HG02885 (cell line): Measurements from ENCODE around the gene UAP1.

Source experiments
- ATAC-seq: cut with Tn5 transposase; IDR thresholded peaks from one replicate; pipeline ENCODE4 v1.9.1; 2021; ENCODE audit warnings: mild to moderate bottlenecking; ENCODE audit not compliant: unreplicated experiment, poor library complexity

Gene UAP1

DNA sequence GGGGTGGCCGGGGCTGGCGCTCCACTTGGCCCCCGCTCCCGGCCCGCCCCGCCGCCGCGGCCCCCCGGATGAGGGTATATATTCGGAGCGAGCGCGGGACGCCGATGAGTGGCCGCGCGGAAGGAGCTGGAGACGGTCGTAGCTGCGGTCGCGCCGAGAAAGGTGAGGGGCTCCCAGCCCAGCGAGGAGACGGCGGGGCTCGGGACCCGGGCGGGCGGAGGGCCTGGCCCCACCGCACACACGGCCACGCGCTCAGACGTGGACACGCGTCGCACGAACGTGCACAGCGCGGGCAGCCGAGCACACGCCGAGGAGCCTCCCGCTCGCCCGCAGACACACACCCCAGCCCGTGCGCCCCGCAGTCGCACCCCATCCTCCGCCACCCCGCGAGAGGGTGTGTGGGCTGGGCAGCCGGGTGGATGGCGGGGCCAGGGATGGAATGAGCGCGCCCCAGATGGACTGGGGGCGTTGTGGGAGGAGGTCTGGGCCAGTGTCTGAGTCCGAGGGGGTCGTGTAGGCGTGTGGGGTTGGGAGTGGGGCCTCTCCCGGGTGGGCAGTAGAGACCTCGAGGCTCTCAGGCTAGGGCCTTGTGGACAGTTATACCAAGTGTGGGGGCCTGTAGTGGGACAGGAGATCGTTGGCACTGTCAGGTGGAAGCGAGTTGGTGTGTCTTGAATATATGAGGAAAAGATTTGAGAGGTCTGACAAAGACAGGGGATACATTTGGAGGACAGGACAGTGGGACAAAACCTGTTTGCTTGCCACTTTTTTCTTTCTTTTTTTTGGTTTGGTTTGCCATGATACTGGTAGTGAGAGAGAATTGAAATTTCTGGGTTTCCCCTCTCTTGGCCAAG lies at the start of gene UAP1:
Gene UAP1, plus strand, starts transcription at position 107 of the 854 bp plus-strand sequence. CDS start 4,347 bp downstream, outside the sequence.
- ATAC-seq: peak; percentile 39

GRCh38 chr1:162527314-162527713 lies 34.2 kb upstream of the UAP1 start:
- no peak for ATAC-seq

GRCh38 chr1:162530307-162530987 lies 31.1 kb upstream of the UAP1 start:
- peak; percentile 95 for ATAC-seq

GRCh38 chr1:162530988-162531319 lies 30.6 kb upstream of the UAP1 start:
- no peak for ATAC-seq

DNA sequence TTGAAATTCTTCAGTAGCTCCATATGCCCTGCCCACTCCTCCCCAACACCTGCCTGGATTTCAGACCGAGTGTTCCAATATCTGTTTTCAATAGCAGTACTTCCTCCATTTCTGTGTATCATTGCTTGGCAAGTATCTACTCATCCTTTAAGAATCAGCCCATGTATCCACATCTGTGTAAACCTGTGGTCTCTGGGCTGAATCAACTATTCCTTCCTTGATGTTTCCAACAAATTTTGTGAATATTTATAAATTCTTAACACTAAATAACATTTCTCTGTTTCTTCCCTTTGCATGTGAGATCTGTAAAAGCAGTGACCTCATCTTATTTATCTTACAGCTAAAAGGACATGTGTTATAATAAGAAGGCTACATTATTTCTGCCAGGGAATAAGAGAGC lies 26.0 kb upstream of the UAP1 start:
- ATAC-seq: no peak

DNA sequence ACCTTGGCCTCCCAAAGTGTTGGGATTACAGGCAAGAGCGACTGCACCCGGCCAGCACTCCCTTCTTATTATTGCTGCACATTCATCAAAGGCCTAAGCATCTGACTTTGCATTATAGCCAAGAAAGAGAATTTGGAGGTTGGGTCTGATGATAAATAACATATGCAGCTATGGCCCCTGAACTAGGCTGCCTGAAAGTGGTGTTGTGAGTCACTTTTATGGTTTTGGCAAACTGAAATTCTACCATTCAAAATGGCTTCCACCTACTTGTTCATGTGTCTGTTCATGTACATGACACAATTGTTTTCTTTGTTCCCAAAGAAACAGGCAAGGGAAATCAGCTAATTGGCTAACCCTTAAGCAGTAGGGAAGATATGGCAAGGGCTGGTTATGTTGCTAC lies 25.0 kb upstream of the UAP1 start:
- ATAC-seq: no peak

GRCh38 chr1:162537216-162537615 lies 24.3 kb upstream of the UAP1 start:
- ATAC-seq: no peak

DNA sequence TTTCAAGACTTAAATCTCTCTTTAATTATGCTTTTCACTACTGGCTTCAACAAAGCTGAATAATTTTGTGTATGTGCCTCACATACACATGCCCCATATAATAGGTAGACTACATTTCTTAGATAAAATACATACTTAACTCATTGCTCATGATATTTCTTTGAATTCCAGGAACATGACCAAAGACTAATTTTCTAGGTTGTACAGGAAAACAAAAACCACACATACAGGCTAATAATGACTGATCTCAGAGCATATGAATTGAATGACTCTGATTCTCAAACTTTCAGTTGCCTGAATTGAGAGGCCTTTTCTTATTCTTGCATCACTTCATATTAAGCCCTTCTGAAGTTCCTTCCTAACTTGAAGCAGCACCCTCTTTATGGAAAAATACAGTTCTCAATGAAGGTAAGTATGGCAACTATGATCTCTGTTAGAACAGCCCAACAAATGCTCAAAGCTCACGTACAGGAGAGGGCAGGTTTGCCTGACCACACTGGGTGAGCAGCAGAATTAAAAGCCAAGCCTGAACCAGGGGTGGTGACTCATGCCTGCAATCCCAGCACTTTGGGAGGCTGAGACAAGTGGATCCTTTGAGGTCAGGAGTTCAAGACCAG lies 22.6 kb upstream of the UAP1 start:
- ATAC-seq: no peak

DNA sequence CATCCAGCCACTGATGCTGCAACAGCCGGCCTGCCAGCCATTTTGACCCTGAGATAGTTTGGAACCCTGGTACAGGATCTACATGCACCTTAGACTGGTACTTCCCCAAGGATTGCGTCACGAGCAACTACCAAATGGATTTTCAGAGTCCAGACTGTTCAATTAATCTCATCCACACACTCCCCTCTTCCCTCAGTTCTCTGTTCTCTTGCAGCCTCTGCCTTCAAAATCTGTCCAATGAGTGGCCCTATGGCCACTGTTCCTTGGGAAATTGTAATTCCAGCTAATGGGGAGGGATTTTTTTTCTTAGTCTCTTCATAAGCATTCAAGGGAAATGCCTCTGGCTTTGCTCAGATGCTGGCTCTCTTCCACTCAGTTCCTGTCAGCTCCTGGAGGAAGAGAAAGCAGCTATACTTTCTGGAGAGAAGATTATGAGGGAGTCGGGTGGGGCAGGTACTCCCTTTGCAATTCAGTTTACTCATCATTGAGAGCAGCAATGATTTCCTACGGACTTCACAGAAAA lies 19.8 kb upstream of the UAP1 start:
- no peak for ATAC-seq

DNA sequence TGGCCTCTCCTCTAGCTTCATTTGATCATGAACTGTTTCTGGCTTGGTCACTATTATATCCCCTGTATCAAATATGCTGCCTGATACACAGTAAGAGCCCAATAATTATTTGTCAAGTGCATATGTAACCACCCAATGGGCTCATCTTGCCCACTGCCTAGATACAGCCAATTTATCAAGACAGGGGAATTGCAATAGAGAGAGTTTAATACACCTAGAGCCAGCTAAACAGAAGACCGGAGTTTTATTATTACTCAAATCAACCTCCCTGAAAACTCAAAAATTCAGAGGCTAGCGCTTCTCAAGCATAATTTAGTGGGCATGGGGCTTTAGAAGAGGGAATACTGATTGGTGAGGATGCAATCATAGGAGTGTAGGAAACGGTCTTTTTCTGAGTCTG lies 18.3 kb upstream of the UAP1 start:
- ATAC-seq: no peak

DNA sequence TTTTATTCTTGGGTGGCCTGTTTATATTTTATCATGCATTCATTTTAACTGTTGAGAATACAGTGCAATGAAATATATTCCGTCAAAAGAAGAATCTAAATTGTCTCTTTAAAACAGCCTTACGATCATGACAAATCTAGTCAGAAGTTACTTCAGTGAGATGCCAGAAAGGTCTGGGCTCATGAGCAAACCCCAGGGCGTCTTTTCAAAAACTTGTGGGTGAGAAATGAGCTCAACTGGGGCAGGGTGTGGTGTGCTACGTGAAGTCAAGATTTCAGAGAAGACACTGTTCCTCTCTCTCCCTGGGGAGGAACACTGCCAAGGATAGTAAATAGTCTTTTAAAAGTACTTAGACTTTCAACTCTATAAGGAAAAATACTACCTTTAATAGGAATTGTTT lies 13.4 kb upstream of the UAP1 start:
- no peak for ATAC-seq

- no peak for ATAC-seq
Observed at GRCh38 chr1:162549001-162549400, 12.5 kb upstream of the UAP1 start.

GRCh38 chr1:162550925-162551324 lies 10.6 kb upstream of the UAP1 start:
- ATAC-seq: no peak

DNA sequence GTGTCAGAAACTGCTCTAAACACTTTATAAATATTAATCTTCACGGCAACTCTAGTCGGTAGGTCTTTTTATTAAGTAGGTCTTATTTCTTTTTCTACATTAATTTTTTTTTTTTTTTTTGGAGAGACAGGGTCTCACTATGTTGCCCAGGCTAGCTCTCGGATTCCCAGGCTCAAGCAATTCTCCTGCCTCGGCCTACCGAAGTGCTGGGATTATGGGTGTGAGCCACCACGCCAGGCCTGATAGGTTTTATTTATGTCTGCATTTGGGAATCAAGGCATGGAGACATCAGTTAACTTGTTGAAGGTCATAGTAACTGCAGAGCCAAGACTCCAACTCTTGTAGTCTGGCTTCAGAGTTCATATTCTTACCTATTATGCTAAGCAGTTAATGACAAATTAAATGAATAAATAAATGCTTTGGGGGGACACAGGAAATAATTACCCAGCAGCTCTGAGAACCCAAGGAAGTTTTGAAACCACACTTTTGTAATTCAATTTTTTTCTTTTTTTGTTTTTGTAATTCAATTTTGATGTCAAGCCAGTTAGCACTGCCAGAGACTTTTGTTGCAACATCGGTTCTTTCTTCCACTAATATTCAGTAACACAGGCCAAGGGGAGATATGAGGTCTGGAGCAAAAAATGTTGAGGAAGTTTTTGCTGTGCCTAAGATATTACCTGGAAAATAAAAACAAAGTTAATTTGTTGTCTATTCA lies 9.4 kb upstream of the UAP1 start:
- no peak for ATAC-seq

DNA sequence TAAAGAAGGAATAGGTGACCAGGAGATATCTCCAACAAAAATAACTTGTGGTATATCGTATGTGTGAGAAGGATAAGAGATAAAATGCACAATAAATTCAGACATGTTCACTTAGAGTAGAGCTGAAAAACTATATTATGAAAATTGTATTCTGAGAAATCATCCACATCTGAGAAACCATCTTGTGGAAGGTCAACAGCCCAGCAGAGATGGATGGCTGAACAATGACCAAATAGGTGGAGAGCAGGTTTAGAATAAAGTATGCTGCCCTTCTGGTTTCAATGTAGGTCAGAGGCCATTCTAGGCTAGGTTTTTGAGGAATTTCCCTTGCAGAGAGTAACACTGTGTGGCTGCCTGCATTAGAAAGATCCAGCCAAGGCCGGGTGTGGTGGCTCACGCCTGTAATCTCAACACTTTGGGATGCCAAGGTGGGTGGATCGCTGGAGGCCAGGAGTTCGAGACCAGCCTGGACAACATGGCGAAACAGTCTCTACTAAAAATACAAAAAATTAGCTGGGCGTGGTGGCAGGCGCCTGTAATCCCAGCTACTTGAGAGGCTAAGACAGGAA lies 8.8 kb upstream of the UAP1 start:
- ATAC-seq: no peak

DNA sequence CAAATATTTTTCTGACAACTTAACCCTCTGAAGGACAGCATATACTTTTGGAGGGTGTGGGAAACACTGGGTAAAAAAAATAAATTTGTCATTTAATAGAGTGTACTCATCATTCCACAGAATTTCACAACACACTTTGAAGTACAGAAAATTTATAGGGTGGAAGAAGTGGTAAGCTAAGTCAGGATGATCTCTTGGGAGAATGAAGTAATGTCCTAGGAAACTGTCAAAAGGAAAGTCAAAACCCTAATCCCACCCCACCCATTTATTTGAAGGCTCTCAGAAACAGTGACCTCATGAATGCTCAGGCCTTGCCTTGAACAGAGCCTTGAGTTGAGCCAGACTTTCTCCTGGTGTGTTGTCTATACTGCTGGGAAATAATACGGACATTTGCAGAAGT lies 7.3 kb upstream of the UAP1 start:
- ATAC-seq: no peak

- no peak for ATAC-seq
Observed at GRCh38 chr1:162557536-162557935, 4.0 kb upstream of the UAP1 start.

GRCh38 chr1:162560303-162561036 lies 1.1 kb upstream of the UAP1 start:
- ATAC-seq: no peak

GRCh38 chr1:162561037-162561615 lies 396 bp upstream of the UAP1 start:
- ATAC-seq: peak; percentile 89
